Activated CD4-positive, CD25-positive, alpha-beta regulatory T cell (primary cell): Measurements from ENCODE around the gene POLR1A.

ENCODE experiments used
- DNase-seq, 4 experiments: peaks; one replicate each; lab custom pipeline; 2025; lab: John Stamatoyannopoulos, UW

Gene POLR1A

DNA sequence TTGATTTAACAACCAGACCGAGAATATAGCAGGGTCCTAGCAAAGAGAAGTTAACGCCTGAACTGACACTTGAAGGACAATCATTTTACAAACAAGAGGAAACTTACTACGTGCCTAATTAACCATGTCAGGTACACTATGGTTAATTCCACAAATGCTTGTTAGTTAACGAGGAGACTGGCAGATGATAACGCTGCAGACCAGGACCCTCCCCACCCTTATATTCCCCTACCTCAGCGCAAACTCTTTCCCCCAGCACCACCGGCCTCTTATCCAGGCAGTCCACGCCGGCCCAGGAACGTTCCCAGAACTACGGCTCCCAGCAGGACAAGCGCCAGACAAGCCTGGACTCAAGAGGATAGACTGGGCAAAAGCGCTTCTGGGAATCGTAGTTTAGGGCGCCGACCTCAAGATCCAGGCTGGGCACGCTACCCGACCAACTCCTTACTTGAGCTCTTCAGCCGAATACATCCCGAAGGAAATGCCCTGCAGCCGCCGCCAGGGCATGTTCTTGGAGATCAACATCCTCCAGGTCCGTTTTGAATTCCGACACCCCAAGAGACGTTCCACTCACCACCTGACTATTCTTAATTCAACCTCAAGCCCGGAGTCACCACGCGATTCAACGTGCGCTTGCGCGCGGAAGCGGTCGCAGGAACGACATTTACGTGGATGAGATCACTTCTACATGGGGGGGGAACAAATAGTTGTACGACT lies at the start of gene POLR1A:
TSS of gene POLR1A (minus strand) at position 635 of the 717 bp plus-strand sequence. CDS start at position 525, 110 bp downstream.
- peak; percentile 54 to 69 (median 60) for DNase-seq

GRCh38 chr2:86150502-86150901 lies 44.8 kb upstream of the POLR1A start:
- DNase-seq: no peak

DNA sequence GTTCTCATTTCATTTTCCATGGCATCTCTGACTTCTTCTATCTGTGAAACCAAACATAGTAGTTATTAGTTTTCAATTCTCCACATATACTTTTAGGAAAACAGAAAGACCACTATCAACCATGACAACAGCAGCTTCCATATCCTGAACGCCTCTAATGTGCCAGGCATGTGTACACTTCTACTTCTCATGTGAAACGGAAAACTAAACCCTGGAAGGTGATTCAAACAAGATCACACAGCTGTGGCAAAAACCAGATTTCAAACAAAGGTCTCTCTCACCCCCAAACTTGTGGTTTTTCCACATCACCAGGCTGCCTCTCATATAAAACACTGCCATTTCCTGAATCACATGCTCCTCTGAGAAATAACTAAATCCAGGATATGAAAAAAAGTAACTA lies 42.1 kb upstream of the POLR1A start:
- DNase-seq: no peak

DNA sequence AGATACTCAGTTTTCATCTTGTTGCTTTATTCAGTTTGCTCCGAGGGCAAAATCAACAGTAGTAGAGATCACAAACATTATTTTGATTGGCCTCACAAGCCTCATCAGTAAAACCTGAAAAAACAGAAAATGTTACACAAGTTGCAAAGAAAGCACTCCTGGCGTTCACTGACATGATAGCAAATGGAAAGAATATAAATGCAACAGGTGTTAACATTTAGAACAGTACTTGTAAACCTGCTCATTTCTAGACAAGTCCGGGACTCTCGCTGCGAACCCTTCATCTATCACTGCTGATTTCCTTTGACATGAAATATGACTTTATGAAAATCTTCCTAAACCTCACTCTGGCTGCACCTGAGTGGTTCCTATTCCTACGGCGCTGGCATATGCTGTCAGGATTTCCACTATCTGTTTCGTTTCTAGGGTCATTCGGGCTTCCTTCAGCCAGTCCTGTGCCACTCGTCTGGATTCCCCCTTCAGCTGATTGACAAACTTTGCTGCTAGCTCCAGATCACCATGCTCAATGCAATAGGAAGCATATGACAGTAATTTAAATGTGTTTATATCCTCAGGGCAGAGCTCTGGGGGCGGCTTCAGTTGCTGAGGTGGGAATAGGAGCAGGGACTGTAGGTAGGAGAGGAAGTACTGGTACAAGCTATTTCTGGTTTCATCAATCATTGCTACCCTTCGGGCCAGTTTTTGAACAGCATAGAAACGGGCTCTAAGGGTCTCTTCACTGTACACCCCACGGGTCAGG lies 38.4 kb upstream of the POLR1A start:
- no peak for DNase-seq

DNA sequence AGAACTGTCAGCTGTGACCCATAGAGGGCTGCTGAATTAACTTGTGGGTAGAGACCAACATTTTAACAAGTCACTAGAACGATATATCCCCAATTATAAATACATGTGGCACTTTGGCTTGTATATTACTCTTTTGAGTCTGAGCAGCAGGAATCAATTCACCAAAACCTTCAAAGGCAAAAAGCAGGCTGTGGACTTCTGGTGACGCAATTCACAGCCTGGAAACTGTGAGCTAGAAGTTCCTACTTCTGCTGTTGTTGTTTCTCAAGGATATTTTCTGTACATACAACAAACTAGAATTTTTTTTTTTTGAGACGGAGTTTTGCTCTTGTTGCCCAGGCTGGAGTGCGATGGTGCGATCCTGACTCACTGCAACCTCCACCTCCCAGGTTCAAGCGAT lies 37.6 kb upstream of the POLR1A start:
- no peak for DNase-seq

GRCh38 chr2:86142436-86143257 lies 37.0 kb upstream of the POLR1A start:
- no peak for DNase-seq

DNA sequence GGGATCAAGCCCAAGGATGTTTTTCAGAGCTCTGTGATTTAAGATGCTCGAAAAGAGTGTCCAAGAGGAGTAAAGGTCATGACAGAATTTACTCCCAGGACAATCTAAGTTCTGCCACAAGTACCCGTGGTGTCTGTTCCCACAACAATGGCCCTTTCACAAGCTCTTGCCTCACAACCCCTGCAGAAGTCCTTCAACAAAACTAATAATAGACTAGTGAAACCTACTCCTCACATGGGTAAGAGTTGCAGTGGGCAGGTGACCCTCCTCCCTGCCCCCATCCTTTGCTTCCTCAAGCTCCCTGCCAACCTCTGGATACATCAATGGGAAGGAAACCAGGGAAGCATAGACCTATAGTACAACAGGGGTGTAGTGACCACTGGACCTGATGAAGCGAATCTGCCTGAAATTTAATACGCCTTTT lies 35.3 kb upstream of the POLR1A start:
- no peak for DNase-seq

GRCh38 chr2:86139981-86140380 lies 34.3 kb upstream of the POLR1A start:
- no peak for DNase-seq

GRCh38 chr2:86138736-86139625 lies 33.3 kb upstream of the POLR1A start:
- no peak for DNase-seq

- no peak for DNase-seq
Measured at GRCh38 chr2:86136141-86136540, 30.5 kb upstream of the POLR1A start.

DNA sequence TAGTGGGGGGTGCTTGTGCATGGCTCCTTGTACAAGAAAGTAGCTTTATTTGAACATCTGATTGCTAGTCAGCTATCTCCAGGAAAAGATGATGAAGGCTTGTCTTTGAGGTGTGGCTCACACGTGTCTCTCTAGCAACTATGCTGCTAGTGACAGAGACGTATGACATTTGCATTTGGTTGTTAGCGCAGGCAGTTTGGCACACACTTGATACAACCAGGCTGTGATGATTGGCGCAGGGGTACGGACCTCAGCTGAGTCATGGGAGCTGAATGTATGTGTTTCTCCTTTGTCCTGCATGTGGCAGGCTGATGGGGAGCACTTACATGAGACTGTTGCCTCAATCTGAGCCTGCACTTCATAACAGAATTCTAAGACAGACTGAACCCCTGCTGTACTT lies 30.0 kb upstream of the POLR1A start:
- no peak for DNase-seq

DNA sequence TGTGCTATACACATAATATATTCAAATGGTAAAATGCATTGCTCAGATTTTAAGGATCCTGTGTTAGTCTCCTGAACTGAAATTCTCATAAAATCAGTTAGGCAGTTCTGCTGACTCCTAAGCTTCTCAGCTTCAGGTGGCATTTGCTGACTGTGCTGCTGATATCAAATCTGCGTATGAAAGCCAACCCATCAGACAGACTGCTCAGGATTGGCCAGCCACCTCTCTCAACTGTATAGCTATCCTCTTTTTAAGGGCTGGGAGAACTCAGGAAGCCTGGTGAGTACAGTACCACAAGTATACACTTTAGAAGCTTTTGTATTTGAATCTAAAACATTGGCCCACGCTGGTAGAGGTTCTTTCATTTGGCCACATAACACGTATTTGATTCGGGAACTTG lies 29.0 kb upstream of the POLR1A start:
- DNase-seq: no peak

- no peak for DNase-seq
Measured at GRCh38 chr2:86124683-86125082, 19.0 kb upstream of the POLR1A start.

- DNase-seq: no peak
Measured at GRCh38 chr2:86123328-86123925, 17.7 kb upstream of the POLR1A start.

- DNase-seq: no peak
Measured at GRCh38 chr2:86118130-86118529, 12.4 kb upstream of the POLR1A start.

GRCh38 chr2:86107031-86107430 lies 1.3 kb upstream of the POLR1A start:
- no peak for DNase-seq

DNA sequence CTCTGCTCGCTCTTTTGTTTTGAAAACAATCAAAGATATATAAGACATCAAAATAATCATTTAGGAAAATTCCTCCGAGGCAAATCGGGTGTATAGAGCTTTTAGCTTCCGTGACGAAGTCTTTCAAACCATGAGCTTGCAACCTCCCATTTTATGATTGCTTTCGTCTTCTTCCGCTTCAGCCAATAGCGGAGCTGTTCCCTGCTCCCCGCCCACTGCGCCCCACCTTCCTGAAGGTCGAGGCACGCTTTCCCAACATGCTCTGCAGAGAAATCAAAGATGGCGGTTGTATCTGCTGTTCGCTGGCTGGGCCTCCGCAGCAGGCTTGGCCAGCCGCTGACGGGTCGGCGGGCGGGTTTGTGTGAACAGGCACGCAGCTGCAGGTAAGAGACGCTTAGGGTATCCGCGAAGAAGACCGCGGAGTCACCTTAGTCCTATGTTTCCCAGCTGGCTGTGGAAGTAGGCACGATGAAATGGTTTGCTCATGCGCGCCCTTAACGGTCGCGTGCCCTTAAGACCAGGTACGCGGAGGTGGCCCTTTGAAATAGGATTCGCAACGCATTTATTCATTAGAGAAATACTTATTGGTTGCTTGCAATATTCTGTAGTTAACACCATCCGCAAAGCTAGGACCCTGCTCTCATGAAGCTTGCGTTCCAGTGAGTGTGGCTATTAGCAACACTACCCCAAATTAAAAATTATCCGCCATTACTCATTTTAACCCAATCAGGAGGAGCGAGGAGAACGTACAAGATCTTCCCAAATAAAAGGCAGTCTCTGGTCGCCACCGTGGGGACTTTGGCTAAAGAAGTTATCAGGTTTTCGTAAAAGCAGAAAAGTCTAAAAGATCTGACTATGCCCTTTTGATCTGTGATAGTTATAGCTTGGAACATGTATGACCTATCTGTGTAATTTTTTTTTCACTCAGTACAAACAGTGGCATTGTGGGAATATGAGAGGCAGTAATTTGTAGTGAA lies 571 bp upstream of the POLR1A start, which contains the start of gene PTCD3:
TSS of gene PTCD3 (plus strand) at position 267 of the 977 bp plus-strand sequence. CDS start at position 280, 13 bp downstream.
- DNase-seq: peak; percentile 82 to 89 (median 84)

DNA sequence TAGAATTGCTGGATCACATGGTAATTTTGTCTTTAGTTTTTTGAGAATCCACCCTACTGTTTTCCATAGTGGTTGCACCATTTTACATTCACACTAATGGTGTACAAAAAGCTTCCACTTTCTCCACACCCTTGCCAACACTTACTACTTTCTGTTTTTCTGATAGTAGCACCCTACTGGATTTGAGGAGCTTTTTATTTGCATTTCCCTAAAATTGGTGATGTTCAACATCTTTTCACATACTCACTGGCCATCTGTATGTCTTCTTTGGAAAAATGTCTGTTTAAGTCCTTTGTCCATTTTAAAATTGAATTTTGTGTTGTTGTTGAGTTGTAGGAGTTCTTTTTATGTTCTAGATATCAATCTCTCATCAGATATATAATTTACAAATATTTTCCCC lies 3.5 kb downstream of the POLR1A start:
- no peak for DNase-seq

- DNase-seq: no peak
Measured at GRCh38 chr2:86097913-86098312, 7.8 kb downstream of the POLR1A start.
